Thymus (tissue), 11 donors: ENCODE measurements around the gene GPR4. TPM values are rescaled to one million over a fixed set of nuclear protein-coding genes. Genes with fewer than 3 reads are reported as not detected.

ENCODE experiments used
- DNase-seq, 9 donors: peaks; one replicate each; pipeline ENCODE4 v3.0.0-alpha.2; 2013; ENCODE audit warnings: low spot score in 9 of 9, low read depth in 6 of 9, missing footprints in 1 of 9
- H3K27ac ChIP-seq, 2 donors: one replicate each; pipeline ENCODE4 v1.5.1; 2013; ENCODE audit warnings: control low read depth in 1 of 2, low read depth in 1 of 2, low read length in 1 of 2, mild to moderate bottlenecking in 1 of 2, moderate library complexity in 1 of 2
- H3K27me3 ChIP-seq, 2 donors: one replicate each; pipeline ENCODE4 v1.5.1; 2013; ENCODE audit warnings: low read length in 1 of 2; ENCODE audit not compliant: control insufficient read depth in 2 of 2, insufficient read depth in 1 of 2
- H3K36me3 ChIP-seq, 2 donors: one replicate each; pipeline ENCODE4 v1.5.1; 2013; ENCODE audit warnings: low read length in 1 of 2, mild to moderate bottlenecking in 1 of 2, moderate library complexity in 1 of 2; ENCODE audit not compliant: control insufficient read depth in 2 of 2, insufficient read depth in 2 of 2
- H3K4me1 ChIP-seq, 2 donors: one replicate each; pipeline ENCODE4 v1.5.1; 2013; ENCODE audit warnings: low read length in 2 of 2; ENCODE audit not compliant: control insufficient read depth in 2 of 2, insufficient read depth in 2 of 2
- H3K4me3 ChIP-seq, 2 donors: one replicate each; pipeline ENCODE4 v1.5.1; 2013; ENCODE audit warnings: low read length in 2 of 2, control low read depth in 1 of 2, mild to moderate bottlenecking in 1 of 2
- H3K9me3 ChIP-seq, 2 donors: one replicate each; pipeline ENCODE4 v1.5.1; 2013; ENCODE audit warnings: low read length in 1 of 2, mild to moderate bottlenecking in 1 of 2; ENCODE audit not compliant: control insufficient read depth in 2 of 2, insufficient read depth in 1 of 2
- WGBS: extraction: QIAGEN DNeasy Blood & Tissue Kit; methylation state at CpG from one replicate; pipeline ENCODE4 v1.1.7; 2013; 5-methylcytosine and 5-hydroxymethylcytosine counted together
- polyA plus RNA-seq: library from polyadenylated mRNA; stranded (reverse); fragments of 200-250 nt; gene quantifications from one replicate; pipeline ENCODE4 v1.2.3, GENCODE V29; 2013
- total RNA-seq: library from RNA; stranded (reverse); fragments of 120-200 nt; gene quantifications from one replicate; pipeline ENCODE4 v1.2.4, GENCODE V29; 2013
- donor health status: healthy.

GPR4 gene
- total and polyA plus RNA-seq, 2 donors: 0.09 to 1.3 TPM

GRCh38 chr19:45584332-45585157 lies 17.5 kb downstream of the GPR4 start, which contains the start of gene OPA3:
TSS of gene OPA3 (minus strand) at chr19:45584802. CDS start at chr19:45584764, 38 bp downstream.
- peak; percentile 99 to 100 (median 100) for DNase-seq
- H3K27ac ChIP-seq: peak within 1 kb of the TSS; percentile 99
- WGBS: under 1% methylated on average over 63 of the region's 63 CpGs
- peaks cover 9 to 12% of the 10 kb centered on the region in 2 donors for H3K4me1 ChIP-seq
- H3K36me3 ChIP-seq: peaks cover 2 to 3% of the 10 kb centered on the region in 2 donors
- H3K27me3 ChIP-seq: peaks cover 0 to 18% of the 10 kb centered on the region in 2 donors
- peaks cover 0 to 2% of the 10 kb centered on the region in 2 donors for H3K9me3 ChIP-seq
- peak within 1 kb of the TSS; percentile 88 to 94 for H3K4me3 ChIP-seq

GRCh38 chr19:45581576-45581975 lies 20.4 kb downstream of the GPR4 start:
- H3K4me3 ChIP-seq: no peak overlapping the region
- no peaks in the 10 kb centered on the region for H3K9me3 ChIP-seq
- peaks cover 2 to 3% of the 10 kb centered on the region in 2 donors for H3K36me3 ChIP-seq
- H3K4me1 ChIP-seq: peaks cover 9 to 12% of the 10 kb centered on the region in 2 donors
- no peak for DNase-seq
- H3K27ac ChIP-seq: no peak overlapping the region
- WGBS: over 99% methylated on average over 7 of the region's 7 CpGs
- H3K27me3 ChIP-seq: peaks cover 0 to 3% of the 10 kb centered on the region in 2 donors

GRCh38 chr19:45578861-45579260 lies 23.2 kb downstream of the GPR4 start:
- H3K27ac ChIP-seq: no peak overlapping the region
- no peak for DNase-seq
- peaks cover 3% of the 10 kb centered on the region in 2 donors for H3K4me1 ChIP-seq
- 95% methylated on average over 5 of the region's 5 CpGs for WGBS
- no peak overlapping the region for H3K4me3 ChIP-seq
- no peaks in the 10 kb centered on the region for H3K9me3 ChIP-seq
- no peaks in the 10 kb centered on the region for H3K27me3 ChIP-seq
- H3K36me3 ChIP-seq: peaks cover 3 to 6% of the 10 kb centered on the region in 2 donors

GRCh38 chr19:45577111-45577905 lies 24.7 kb downstream of the GPR4 start:
- DNase-seq: no peak
- Histone ChIP-seq H3K4me3 (no peak overlapping the region), H3K36me3 (peaks cover 5% of the 10 kb centered on the region in 2 donors), H3K27me3 (no peaks in the 10 kb centered on the region), H3K9me3 (no peaks in the 10 kb centered on the region), H3K27ac (peak overlapping the region in 1 of 2 donors; percentile 31), H3K4me1 (no peaks in the 10 kb centered on the region)
- 84% methylated on average over 11 of the region's 11 CpGs for WGBS

- H3K27me3 ChIP-seq: no peaks in the 10 kb centered on the region
- peaks cover 4 to 5% of the 10 kb centered on the region in 2 donors for H3K36me3 ChIP-seq
- no peak overlapping the region for H3K4me3 ChIP-seq
- no peak overlapping the region for H3K27ac ChIP-seq
- no peaks in the 10 kb centered on the region for H3K9me3 ChIP-seq
- DNase-seq: no peak
- no peaks in the 10 kb centered on the region for H3K4me1 ChIP-seq
- 70% methylated on average over 3 of the region's 3 CpGs for WGBS
Observed at GRCh38 chr19:45576682-45577081, 25.3 kb downstream of the GPR4 start.

- WGBS: 98% methylated on average over 5 of the region's 5 CpGs
- Histone ChIP-seq H3K36me3 (peaks cover 3 to 6% of the 10 kb centered on the region in 2 donors), H3K27me3 (no peaks in the 10 kb centered on the region), H3K4me1 (no peaks in the 10 kb centered on the region), H3K27ac (no peak overlapping the region), H3K4me3 (no peak overlapping the region), H3K9me3 (no peaks in the 10 kb centered on the region)
- DNase-seq: no peak
Observed at GRCh38 chr19:45575216-45575615, 26.8 kb downstream of the GPR4 start.

GRCh38 chr19:45574526-45574925 lies 27.5 kb downstream of the GPR4 start:
- H3K4me3 ChIP-seq: no peak overlapping the region

GRCh38 chr19:45571457-45572220 lies 30.4 kb downstream of the GPR4 start:
- Histone ChIP-seq H3K27ac (no peak overlapping the region), H3K9me3 (no peaks in the 10 kb centered on the region), H3K27me3 (no peaks in the 10 kb centered on the region), H3K36me3 (peaks cover 5 to 12% of the 10 kb centered on the region in 2 donors), H3K4me1 (no peaks in the 10 kb centered on the region), H3K4me3 (no peak overlapping the region)
- no peak for DNase-seq
- 96% methylated on average over 8 of the region's 8 CpGs for WGBS

More at GRCh38 chr19:45574526-45574925, 27.5 kb downstream of the GPR4 start:
- Histone ChIP-seq H3K36me3 (peaks cover 4 to 10% of the 10 kb centered on the region in 2 donors), H3K27me3 (no peaks in the 10 kb centered on the region), H3K27ac (no peak overlapping the region), H3K9me3 (no peaks in the 10 kb centered on the region), H3K4me1 (no peaks in the 10 kb centered on the region)
- DNase-seq: no peak
- 93% methylated on average over 4 of the region's 4 CpGs for WGBS
